HepG2 (cell line): ENCODE results near the gene UQCRC2. TPM values are rescaled to one million over a fixed set of nuclear protein-coding genes. Genes with fewer than 3 reads are reported as not detected.

Experiments
- CENPBD1 ChIP-seq: sonication (generic); formaldehyde crosslinking; IDR thresholded peaks from 2 replicates; pipeline ENCODE4 v1.8.0; 2022; ENCODE audit warnings: missing genetic modification reagents, low read depth, mild to moderate bottlenecking, borderline replicate concordance
- DMAP1 ChIP-seq: IDR thresholded peaks from 2 replicates; pipeline ENCODE4 v1.6.1; 2016
- GATAD1 ChIP-seq: IDR thresholded peaks from 2 replicates; pipeline ENCODE4 v1.6.1; 2016; ENCODE audit warnings: missing genetic modification reagents, missing compliant biosample characterization
- HNRNPH1 ChIP-seq: fragments of 200-400 bp; formaldehyde crosslinking; optimal IDR thresholded peaks from 2 replicates; pipeline ENCODE3; 2017; ENCODE audit warnings: mild to moderate bottlenecking, low read depth, low read length
- NCOA5 ChIP-seq: sonication (generic); formaldehyde crosslinking; IDR thresholded peaks from 2 replicates; pipeline ENCODE4 v1.4.0; 2020; ENCODE audit warnings: missing genetic modification reagents
- NR2C2 ChIP-seq: sonication (generic); formaldehyde crosslinking; IDR thresholded peaks from 2 replicates; pipeline ENCODE4 v1.4.0; 2020; ENCODE audit warnings: missing genetic modification reagents, mild to moderate bottlenecking, moderate library complexity, borderline replicate concordance
- PPARG ChIP-seq: conservative IDR thresholded peaks from 2 replicates; pipeline ENCODE4 v1.6.1; 2016; ENCODE audit warnings: missing biosample characterization, missing genetic modification reagents
- SCMH1 ChIP-seq: sonication (generic); formaldehyde crosslinking; IDR thresholded peaks from 2 replicates; pipeline ENCODE4 v1.9.0; 2021; ENCODE audit warnings: missing genetic modification reagents, mild to moderate bottlenecking, borderline replicate concordance
- YY1 ChIP-seq: IDR thresholded peaks from 2 replicates; pipeline ENCODE4 v1.6.1; 2011; ENCODE audit warnings: low read length, low read depth, moderate library complexity, mild to moderate bottlenecking; ENCODE audit not compliant: insufficient read depth, insufficient replicate concordance
- ZBTB8A ChIP-seq: sonication (generic); formaldehyde crosslinking; IDR thresholded peaks from 2 replicates; pipeline ENCODE4 v1.4.0; 2020; ENCODE audit warnings: mild to moderate bottlenecking, low read depth, missing genetic modification reagents, borderline replicate concordance
- ZFAT ChIP-seq: sonication (generic); formaldehyde crosslinking; conservative IDR thresholded peaks from 2 replicates; pipeline ENCODE4 v1.8.1; 2023; ENCODE audit warnings: missing genetic modification reagents, inconsistent platforms
- ZFP36 ChIP-seq: fragments of 150-350 bp; IDR thresholded peaks from 2 replicates; pipeline ENCODE4 v1.6.1; 2018; ENCODE audit warnings: borderline replicate concordance, low read length, low read depth; ENCODE audit not compliant: partially characterized antibody
- ZNF12 ChIP-seq: sonication (generic); formaldehyde crosslinking; IDR thresholded peaks from 2 replicates; pipeline ENCODE4 v1.5.0; 2020; ENCODE audit warnings: missing genetic modification reagents
- ZNF230 ChIP-seq: sonication (generic); formaldehyde crosslinking; IDR thresholded peaks from 2 replicates; pipeline ENCODE4 v1.4.0; 2020; ENCODE audit warnings: mild to moderate bottlenecking, missing genetic modification reagents
- ZNF367 ChIP-seq: sonication (generic); formaldehyde crosslinking; IDR thresholded peaks from 2 replicates; pipeline ENCODE4 v1.4.0; 2020; ENCODE audit warnings: missing genetic modification reagents, borderline replicate concordance
- ZNF383 ChIP-seq: sonication (generic); formaldehyde crosslinking; IDR thresholded peaks from 2 replicates; pipeline ENCODE4 v1.4.0; 2020; ENCODE audit warnings: missing genetic modification reagents, mild to moderate bottlenecking, borderline replicate concordance
- ZNF432 ChIP-seq: sonication (generic); formaldehyde crosslinking; IDR thresholded peaks from 2 replicates; pipeline ENCODE4 v1.5.0; 2020; ENCODE audit warnings: missing genetic modification reagents, mild to moderate bottlenecking, borderline replicate concordance
- ZNF619 ChIP-seq: sonication (generic); formaldehyde crosslinking; IDR thresholded peaks from 2 replicates; pipeline ENCODE4 v1.4.0; 2020; ENCODE audit warnings: mild to moderate bottlenecking, missing genetic modification reagents
- ZNF670 ChIP-seq: sonication (generic); formaldehyde crosslinking; IDR thresholded peaks from 2 replicates; pipeline ENCODE4 v1.8.0; 2022; ENCODE audit warnings: mild to moderate bottlenecking, missing genetic modification reagents, borderline replicate concordance
- ZZZ3 ChIP-seq: sonication (generic); formaldehyde crosslinking; IDR thresholded peaks from 2 replicates; pipeline ENCODE4 v1.4.0; 2020; ENCODE audit warnings: missing genetic modification reagents, mild to moderate bottlenecking, borderline replicate concordance
- polyA plus RNA-seq, 8 experiments: library from polyadenylated mRNA; depleted of rRNA in 3 of 8; stranded (reverse) in 7 of 8; unstranded in 1 of 8; fragments of >200 nt; fragmentation: Illumina TruSeq in 4 of 8; extraction: Trizol in 4 of 8; gene quantifications; 2 replicates each; pipeline versions ENCODE4 v1.2.1 to v1.2.3, GENCODE V29; 2011 to 2016; ENCODE audit warnings: low read depth in 4 of 8, missing spikeins in 1 of 8, mixed read lengths in 1 of 8; ENCODE audit not compliant: insufficient read depth in 1 of 8
- total RNA-seq, 5 experiments: library from RNA; depleted of rRNA; stranded (reverse); fragments of >200 nt; fragmentation: Illumina TruSeq; extraction: Trizol; gene quantifications; 2 replicates each; pipeline ENCODE4 v1.2.3, GENCODE V29; 2016; ENCODE audit warnings: low read depth in 1 of 5
- TF ChIP-seq, protein P1 (sequence below): sonication (generic); formaldehyde crosslinking; IDR thresholded peaks from 2 replicates; pipeline ENCODE4 v1.8.0; 2022; ENCODE audit warnings: mild to moderate bottlenecking, missing genetic modification reagents, moderate library complexity
- TF ChIP-seq, protein P2 (sequence below): sonication (generic); formaldehyde crosslinking; IDR thresholded peaks from 2 replicates; pipeline ENCODE4 v1.4.0; 2020; ENCODE audit warnings: missing genetic modification reagents
- TF ChIP-seq, protein P3 (sequence below), 2 experiments: sonication (generic) in 1 of 2; formaldehyde crosslinking in 1 of 2; IDR thresholded peaks; 2 replicates each; pipeline versions ENCODE4 v1.4.0 to v1.6.1; 2018 to 2020; ENCODE audit warnings: missing genetic modification reagents in 2 of 2, borderline replicate concordance in 1 of 2, low read depth in 1 of 2, mild to moderate bottlenecking in 1 of 2, missing biosample characterization in 1 of 2
- TF ChIP-seq, protein P4 (sequence below): sonication (generic); formaldehyde crosslinking; IDR thresholded peaks from 2 replicates; pipeline ENCODE4 v1.4.0; 2020; ENCODE audit warnings: missing genetic modification reagents

Gene UQCRC2
- total and polyA plus RNA-seq, 2 of the 13 experiments (the other 11 are each of a cell fraction or from before 2014, with no cell fraction given) = 442 to 536 TPM

DNA sequence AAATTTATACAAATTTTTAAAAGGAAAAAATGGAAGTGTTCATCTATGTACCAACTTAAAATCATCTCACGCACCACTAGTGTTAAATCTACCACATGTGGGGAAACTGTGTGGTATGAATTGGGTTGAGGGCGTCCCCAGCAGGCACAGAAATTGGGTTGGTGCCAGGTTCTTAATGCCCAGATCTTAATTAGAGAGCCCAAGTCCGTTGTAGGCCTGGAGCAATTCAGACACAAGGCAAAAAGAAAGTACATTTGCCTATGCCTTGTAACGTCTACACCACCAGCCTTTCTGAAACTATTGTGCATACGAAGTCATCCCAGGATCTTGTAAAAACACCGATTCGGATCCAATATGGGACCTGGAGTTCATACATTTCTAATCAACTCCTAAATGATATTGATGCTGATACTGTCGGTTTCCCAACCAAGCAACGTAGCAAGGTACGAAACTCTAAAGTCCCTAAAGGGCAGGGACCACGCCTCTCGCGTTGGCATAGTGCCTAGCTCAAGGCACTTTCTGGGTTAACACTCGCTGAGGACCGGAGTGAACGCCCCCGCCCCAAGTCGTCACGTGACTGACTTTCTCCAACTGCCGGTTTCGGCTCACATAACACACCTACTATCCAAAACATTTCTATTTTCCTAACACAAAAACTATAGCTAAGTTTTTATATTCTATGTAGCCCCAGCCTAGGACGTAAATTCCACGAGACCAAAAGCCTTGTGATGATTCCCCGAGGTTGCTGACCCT lies 945 bp upstream of the UQCRC2 start (continued):
- TF ChIP-seq SCMH1 (CRISPR knock-in tag) (no peak), CENPBD1 (CRISPR knock-in tag) (0 out of 2 replicates have a peak, but pooled peaks have one; percentile 73), YY1 (no peak), ZFP36 (no peak), NR2C2 (CRISPR knock-in tag) (no peak), ZBTB8A (CRISPR knock-in tag) (no peak), ZNF12 (CRISPR knock-in tag) (no peak; the same call in 1 of the 2 replicates), ZNF383 (CRISPR knock-in tag) (no peak), NCOA5 (CRISPR knock-in tag) (no peak), HNRNPH1 (no peak), ZFAT (CRISPR knock-in tag) (no peak), GATAD1 (no peak; the same call in 1 of the 2 replicates), PPARG (CRISPR knock-in tag) (no peak), ZZZ3 (CRISPR knock-in tag) (no peak), ZNF367 (CRISPR knock-in tag) (no peak), ZNF619 (CRISPR knock-in tag) (no peak), ZNF230 (CRISPR knock-in tag) (no peak), ZNF432 (no peak), DMAP1 (CRISPR knock-in tag) (no peak; the same call in 1 of the 2 replicates), ZNF670 (CRISPR knock-in tag) (no peak)
- TF ChIP-seq, protein P1, sequence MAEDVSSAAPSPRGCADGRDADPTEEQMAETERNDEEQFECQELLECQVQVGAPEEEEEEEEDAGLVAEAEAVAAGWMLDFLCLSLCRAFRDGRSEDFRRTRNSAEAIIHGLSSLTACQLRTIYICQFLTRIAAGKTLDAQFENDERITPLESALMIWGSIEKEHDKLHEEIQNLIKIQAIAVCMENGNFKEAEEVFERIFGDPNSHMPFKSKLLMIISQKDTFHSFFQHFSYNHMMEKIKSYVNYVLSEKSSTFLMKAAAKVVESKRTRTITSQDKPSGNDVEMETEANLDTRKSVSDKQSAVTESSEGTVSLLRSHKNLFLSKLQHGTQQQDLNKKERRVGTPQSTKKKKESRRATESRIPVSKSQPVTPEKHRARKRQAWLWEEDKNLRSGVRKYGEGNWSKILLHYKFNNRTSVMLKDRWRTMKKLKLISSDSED (CRISPR knock-in tag) = no peak
- TF ChIP-seq, protein P2, sequence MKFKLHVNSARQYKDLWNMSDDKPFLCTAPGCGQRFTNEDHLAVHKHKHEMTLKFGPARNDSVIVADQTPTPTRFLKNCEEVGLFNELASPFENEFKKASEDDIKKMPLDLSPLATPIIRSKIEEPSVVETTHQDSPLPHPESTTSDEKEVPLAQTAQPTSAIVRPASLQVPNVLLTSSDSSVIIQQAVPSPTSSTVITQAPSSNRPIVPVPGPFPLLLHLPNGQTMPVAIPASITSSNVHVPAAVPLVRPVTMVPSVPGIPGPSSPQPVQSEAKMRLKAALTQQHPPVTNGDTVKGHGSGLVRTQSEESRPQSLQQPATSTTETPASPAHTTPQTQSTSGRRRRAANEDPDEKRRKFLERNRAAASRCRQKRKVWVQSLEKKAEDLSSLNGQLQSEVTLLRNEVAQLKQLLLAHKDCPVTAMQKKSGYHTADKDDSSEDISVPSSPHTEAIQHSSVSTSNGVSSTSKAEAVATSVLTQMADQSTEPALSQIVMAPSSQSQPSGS (CRISPR knock-in tag) = no peak
- TF ChIP-seq, protein P3, sequence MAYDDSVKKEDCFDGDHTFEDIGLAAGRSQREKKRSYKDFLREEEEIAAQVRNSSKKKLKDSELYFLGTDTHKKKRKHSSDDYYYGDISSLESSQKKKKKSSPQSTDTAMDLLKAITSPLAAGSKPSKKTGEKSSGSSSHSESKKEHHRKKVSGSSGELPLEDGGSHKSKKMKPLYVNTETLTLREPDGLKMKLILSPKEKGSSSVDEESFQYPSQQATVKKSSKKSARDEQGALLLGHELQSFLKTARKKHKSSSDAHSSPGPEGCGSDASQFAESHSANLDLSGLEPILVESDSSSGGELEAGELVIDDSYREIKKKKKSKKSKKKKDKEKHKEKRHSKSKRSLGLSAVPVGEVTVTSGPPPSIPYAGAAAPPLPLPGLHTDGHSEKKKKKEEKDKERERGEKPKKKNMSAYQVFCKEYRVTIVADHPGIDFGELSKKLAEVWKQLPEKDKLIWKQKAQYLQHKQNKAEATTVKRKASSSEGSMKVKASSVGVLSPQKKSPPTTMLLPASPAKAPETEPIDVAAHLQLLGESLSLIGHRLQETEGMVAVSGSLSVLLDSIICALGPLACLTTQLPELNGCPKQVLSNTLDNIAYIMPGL (CRISPR knock-in tag; IDR thresholded peaks at IDR 0.05; ENCODE audit: borderline replicate concordance in 1 of 2, low read depth in 1 of 2) = 0 out of 4 replicates have a peak, but pooled peaks of 1 of the 2 experiments have one; percentile 29
- TF ChIP-seq, protein P4, sequence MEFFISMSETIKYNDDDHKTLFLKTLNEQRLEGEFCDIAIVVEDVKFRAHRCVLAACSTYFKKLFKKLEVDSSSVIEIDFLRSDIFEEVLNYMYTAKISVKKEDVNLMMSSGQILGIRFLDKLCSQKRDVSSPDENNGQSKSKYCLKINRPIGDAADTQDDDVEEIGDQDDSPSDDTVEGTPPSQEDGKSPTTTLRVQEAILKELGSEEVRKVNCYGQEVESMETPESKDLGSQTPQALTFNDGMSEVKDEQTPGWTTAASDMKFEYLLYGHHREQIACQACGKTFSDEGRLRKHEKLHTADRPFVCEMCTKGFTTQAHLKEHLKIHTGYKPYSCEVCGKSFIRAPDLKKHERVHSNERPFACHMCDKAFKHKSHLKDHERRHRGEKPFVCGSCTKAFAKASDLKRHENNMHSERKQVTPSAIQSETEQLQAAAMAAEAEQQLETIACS (CRISPR knock-in tag) = no peak
